Brain microvascular endothelial cell (primary cell): ENCODE results near the gene NAP1L1.

ENCODE experiments used
- DNase-seq: peaks from one replicate; pipeline ENCODE4 v3.0.0-alpha.2; 2020
- H3K27ac ChIP-seq: fragments of 250-450 bp; sonication (Bioruptor Pico); 2 replicates; pipeline ENCODE4 v1.5.1; 2020; ENCODE audit warnings: mild to moderate bottlenecking, moderate library complexity
- H3K27me3 ChIP-seq: fragments of 250-450 bp; sonication (Bioruptor Pico); replicated peaks from 2 replicates; pipeline ENCODE4 v1.5.1; 2020; ENCODE audit warnings: mild to moderate bottlenecking
- H3K36me3 ChIP-seq: fragments of 250-450 bp; sonication (Bioruptor Pico); replicated peaks from 2 replicates; pipeline ENCODE4 v1.5.1; 2020; ENCODE audit warnings: mild to moderate bottlenecking
- H3K4me3 ChIP-seq: 2 replicates; pipeline ENCODE4 v1.5.1; 2011; ENCODE audit warnings: low read depth, mild to moderate bottlenecking, control low read depth, low read length, moderate library complexity
- CTCF ChIP-seq: IDR thresholded peaks from 2 replicates; pipeline ENCODE4 v1.5.1; 2011; ENCODE audit warnings: low read depth, mild to moderate bottlenecking, moderate library complexity, low read length, control low read depth, inconsistent platforms; ENCODE audit errors: missing control alignments
- in situ Hi-C: cut with HindIII; loops from 2 replicates; pipeline ENCODE4 v1.10.0; 2017; ENCODE audit warnings: low sequenced_read_pairs, low pct_ligation_motif_present

The NAP1L1 gene

DNA sequence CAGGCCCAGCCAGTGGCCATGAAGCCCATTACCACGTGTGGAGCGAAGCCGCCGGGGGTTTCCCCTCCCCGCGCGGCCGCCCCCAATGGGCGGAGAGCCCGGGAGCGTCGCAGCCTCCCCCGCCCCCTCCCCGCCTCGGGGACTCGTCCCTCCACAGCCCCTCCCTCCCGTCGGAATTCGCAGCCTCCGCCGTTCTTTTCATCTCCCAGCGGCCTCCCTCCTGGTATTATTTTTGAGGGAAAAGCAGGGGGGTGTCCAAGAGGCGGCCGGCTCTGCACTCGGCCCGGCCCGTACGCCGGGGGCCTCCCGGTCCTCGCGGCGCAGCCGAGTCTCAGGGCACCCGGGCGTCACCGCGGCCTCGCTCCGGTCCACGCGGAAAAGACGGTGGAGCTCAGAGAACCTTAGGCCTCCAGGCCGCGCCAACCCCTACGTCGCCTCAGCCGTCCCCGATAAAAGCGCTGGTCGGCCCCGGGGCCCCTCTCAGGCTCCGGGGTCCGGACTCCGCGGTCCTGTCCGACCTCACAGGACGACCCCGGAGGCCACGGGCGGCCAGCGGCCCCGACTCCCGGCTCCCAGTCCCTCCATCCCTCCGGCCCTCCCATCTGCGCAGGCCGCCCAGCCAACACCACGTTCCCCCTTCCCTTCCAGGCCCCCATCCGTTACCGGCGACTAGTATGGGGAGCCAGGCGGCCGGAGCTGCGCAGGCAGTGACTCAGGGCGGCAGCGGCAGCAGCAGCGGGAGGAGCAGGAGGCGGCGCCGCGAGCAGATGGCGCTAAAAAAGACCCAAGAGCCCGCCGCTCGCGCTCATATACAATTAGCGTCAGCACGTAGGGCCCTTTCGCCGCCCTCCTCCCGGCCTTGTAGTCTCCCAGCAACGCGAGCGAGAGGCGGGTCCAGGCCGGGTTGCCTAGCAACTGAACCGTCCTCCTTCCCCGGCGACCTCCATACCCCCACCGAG, at the start of gene NAP1L1:
NAP1L1 (minus strand) TSS at position 782 of the 959 bp plus-strand sequence. CDS start 10,466 bp downstream, outside the sequence.
- in situ Hi-C loops = loop anchor here (25.0 kb wide), 1 partner anchor 253 kb away; the partner anchor contains the start of gene BBS10
- DNase-seq = peak; percentile 98
- H3K4me3 ChIP-seq = peak within 1 kb of the TSS; percentile 92
- peak within 1 kb of the TSS; percentile 97 for H3K27ac ChIP-seq
- H3K36me3 ChIP-seq = peaks cover 4% of the 10 kb centered on the region
- TF ChIP-seq CTCF = peak; percentile 3
- no peaks in the 10 kb centered on the region for H3K27me3 ChIP-seq

GRCh38 chr12:76127588-76127987, 43.1 kb upstream of the NAP1L1 start:
- in situ Hi-C loops = no loop called here
- DNase-seq = no peak
- Histone ChIP-seq H3K27me3 (no peaks in the 10 kb centered on the region), H3K4me3 (no peak overlapping the region), H3K36me3 (no peaks in the 10 kb centered on the region), H3K27ac (no peak overlapping the region)
- TF ChIP-seq CTCF = no peak

DNA sequence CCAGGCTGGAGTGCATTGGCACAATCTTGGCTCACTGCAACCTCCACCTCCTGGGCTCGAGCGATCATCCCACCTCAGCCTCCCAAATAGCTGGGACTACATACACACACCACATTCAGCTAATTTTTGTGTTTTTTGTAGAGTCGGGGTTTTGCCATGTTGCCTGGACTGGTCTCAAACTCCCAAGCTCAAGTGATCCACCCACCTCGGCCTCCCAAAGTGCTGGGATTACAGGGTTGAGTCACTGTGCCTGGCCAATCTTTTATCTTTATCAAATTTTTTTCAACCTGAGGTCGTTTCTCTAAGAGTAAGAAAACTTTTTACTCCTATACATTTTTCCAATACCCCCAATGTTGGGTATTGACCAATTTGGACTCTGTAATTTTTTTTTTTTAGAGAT, 40.0 kb upstream of the NAP1L1 start:
- Histone ChIP-seq H3K27me3 (no peaks in the 10 kb centered on the region), H3K36me3 (no peaks in the 10 kb centered on the region), H3K4me3 (no peak overlapping the region), H3K27ac (peak overlapping the region; percentile 50)
- in situ Hi-C loops = no loop called here
- DNase-seq = peak; percentile 28
- no peak for TF ChIP-seq CTCF

DNA sequence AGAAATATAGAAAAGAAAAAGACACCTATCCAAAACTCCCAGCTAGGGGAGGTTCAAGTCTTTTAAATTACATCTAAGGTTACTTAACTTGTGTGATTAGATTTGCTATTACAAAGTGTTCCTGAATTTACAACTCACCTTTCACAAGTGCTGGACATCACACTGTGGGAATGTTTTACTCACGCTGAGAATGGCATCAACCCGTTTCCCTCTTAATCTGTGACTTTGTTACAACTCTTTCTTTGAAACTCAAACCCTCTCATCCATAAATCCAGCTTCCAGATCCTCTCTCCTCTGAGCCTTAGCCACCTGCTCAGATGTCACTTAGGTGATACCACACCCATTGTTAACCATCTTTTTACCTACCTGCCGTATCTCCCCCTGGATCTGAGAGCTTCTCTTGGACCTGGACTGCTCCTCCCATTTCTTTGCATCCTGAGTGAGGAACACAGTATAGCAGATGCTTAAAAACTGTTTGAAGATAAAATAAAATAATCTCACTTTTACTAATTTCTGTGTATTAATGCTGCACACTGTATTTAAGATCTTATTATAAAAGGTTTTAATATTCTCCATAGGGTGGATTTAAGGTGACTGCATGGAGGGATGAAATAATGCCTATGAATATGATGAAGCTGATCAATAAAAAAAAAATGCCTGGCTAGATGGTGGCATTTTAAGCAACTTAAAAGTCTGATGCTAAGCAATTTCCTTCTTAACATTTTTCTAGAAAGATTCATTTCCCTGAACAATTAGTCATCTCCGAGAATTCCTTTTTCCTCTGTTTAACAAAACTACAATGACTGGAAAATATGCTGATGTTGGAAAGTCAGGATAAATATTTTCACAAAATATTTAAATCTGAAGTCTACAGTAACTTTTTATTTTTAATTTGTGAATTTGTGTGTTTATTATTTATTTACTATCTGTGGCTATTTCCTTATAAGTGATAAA, 39.1 kb upstream of the NAP1L1 start:
- no peak for TF ChIP-seq CTCF
- in situ Hi-C loops = no loop called here
- no peak overlapping the region for H3K27ac ChIP-seq
- no peaks in the 10 kb centered on the region for H3K27me3 ChIP-seq
- H3K36me3 ChIP-seq = no peaks in the 10 kb centered on the region
- DNase-seq = no peak
- H3K4me3 ChIP-seq = no peak overlapping the region

DNA sequence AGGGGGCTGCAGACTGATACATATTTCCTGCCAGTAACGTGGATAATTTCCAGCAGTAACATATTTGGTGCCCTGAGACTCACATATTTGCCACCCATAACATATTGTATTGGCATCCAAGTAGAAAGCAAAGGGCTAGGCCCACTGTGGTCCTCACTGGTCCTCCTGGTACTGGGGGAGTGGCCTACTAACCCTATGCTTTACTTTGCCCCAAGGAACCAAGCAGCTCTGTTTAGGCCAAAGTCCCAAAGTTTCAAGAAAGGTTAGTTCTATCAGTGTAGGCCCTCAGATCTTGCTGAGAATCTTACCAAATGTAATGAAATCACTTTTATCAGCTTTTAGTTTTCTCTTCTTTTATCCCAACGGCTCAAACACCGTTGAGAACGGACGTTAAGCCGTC, 35.4 kb upstream of the NAP1L1 start:
- Histone ChIP-seq H3K27ac (no peak overlapping the region), H3K4me3 (no peak overlapping the region), H3K27me3 (no peaks in the 10 kb centered on the region), H3K36me3 (no peaks in the 10 kb centered on the region)
- DNase-seq = no peak
- in situ Hi-C loops = no loop called here
- TF ChIP-seq CTCF = no peak
